K562 (cell line): ENCODE data around the gene HK1. TPM values are rescaled to one million over a fixed set of nuclear protein-coding genes. Genes with fewer than 3 reads are reported as not detected.

Experiments used
- ARHGAP35 ChIP-seq: fragments of 450-650 bp; IDR thresholded peaks from 2 replicates; pipeline ENCODE4 v1.6.1; 2018; ENCODE audit not compliant: partially characterized antibody
- CBX1 ChIP-seq: sonication (generic); IDR thresholded peaks from 2 replicates; pipeline ENCODE4 v1.6.1; 2016; ENCODE audit warnings: antibody characterized with exemption, low read depth, mild to moderate bottlenecking
- CEBPB ChIP-seq: fragments of 450-650 bp; IDR thresholded peaks from 2 replicates; pipeline ENCODE4 v1.6.1; 2016; ENCODE audit warnings: missing genetic modification characterization, missing compliant biosample characterization
- CREBBP ChIP-seq: IDR thresholded peaks from one replicate; pipeline ENCODE4 v1.6.1; 2012; ENCODE audit warnings: low read depth, mild to moderate bottlenecking, control low read depth, inconsistent platforms, low read length
- CUX1 ChIP-seq: fragments of 200-800 bp; sonication (Bioruptor generic); IDR thresholded peaks from 2 replicates; pipeline ENCODE4 v1.6.1; 2016; ENCODE audit warnings: missing genetic modification characterization, missing compliant biosample characterization
- E2F3 ChIP-seq: fragments of 250-450 bp; sonication (Bioruptor Pico); IDR thresholded peaks from 2 replicates; pipeline ENCODE4 v1.4.0; 2020; ENCODE audit warnings: mild to moderate bottlenecking
- ELF4 ChIP-seq: fragments of 450-650 bp; formaldehyde crosslinking; IDR thresholded peaks from 2 replicates; pipeline ENCODE4 v1.4.0; 2022; ENCODE audit warnings: missing genetic modification characterization
- ETS2 ChIP-seq: IDR thresholded peaks from 2 replicates; pipeline ENCODE4 v1.6.1; 2016; ENCODE audit warnings: borderline replicate concordance, missing genetic modification characterization, mild to moderate bottlenecking, moderate library complexity, missing compliant biosample characterization; ENCODE audit not compliant: poor library complexity, severe bottlenecking
- HBP1 ChIP-seq: fragments of 450-650 bp; formaldehyde crosslinking; IDR thresholded peaks from 2 replicates; pipeline ENCODE4 v1.4.0; 2022; ENCODE audit warnings: missing genetic modification characterization
- HDGF ChIP-seq: fragments of 450-650 bp; IDR thresholded peaks from 2 replicates; pipeline ENCODE4 v1.6.1; 2016
- HLTF ChIP-seq: fragments of 450-650 bp; IDR thresholded peaks from 2 replicates; pipeline ENCODE4 v1.6.1; 2016
- MCM7 ChIP-seq, 2 experiments: fragments of 450-650 bp; IDR thresholded peaks; 2 replicates each; pipeline ENCODE4 v1.6.1; 2016 to 2018
- POLR2A ChIP-seq: fragments of 450-650 bp; conservative IDR thresholded peaks from 2 replicates; pipeline ENCODE4 v1.6.1; 2016
- POLR2B ChIP-seq: fragments of 450-650 bp; IDR thresholded peaks from 2 replicates; pipeline ENCODE4 v1.6.1; 2018; ENCODE audit warnings: low read depth; ENCODE audit not compliant: partially characterized antibody
- SAFB2 ChIP-seq: fragments of 200-400 bp; formaldehyde crosslinking; IDR thresholded peaks from 2 replicates; pipeline ENCODE4 v1.6.1; 2018; ENCODE audit warnings: borderline replicate concordance, low read length, low read depth, moderate library complexity; ENCODE audit not compliant: severe bottlenecking
- ZBTB26 ChIP-seq: fragments of 450-650 bp; formaldehyde crosslinking; IDR thresholded peaks from 2 replicates; pipeline ENCODE4 v1.4.0; 2022; ENCODE audit warnings: missing genetic modification characterization
- ZBTB5 ChIP-seq: fragments of 450-650 bp; IDR thresholded peaks from 2 replicates; pipeline ENCODE4 v1.6.1; 2017; ENCODE audit warnings: antibody characterized with exemption
- ZNF217 ChIP-seq: sonication (generic); formaldehyde crosslinking; IDR thresholded peaks from 2 replicates; pipeline ENCODE4 v1.8.0; 2022; ENCODE audit warnings: mild to moderate bottlenecking, missing genetic modification reagents
- polyA plus RNA-seq, 8 experiments: library from polyadenylated mRNA; depleted of rRNA in 4 of 8; stranded (reverse) in 5 of 8; unstranded in 3 of 8; fragments of >200 nt; fragmentation: Nextera tagmentation in 2 of 8; fragmentation: Illumina TruSeq in 1 of 8; extraction: Ambion mirVana in 2 of 8; extraction: Trizol in 1 of 8; gene quantifications; 2 replicates each; pipeline versions ENCODE4 v1.2.1 to v1.2.3, GENCODE V29; 2011 to 2014; ENCODE audit warnings: inconsistent platforms in 1 of 8, missing spikeins in 1 of 8
- total RNA-seq, 7 experiments: library from RNA; depleted of rRNA in 6 of 7; stranded (reverse); fragments of >200 nt in 6 of 7; fragmentation: Illumina TruSeq in 2 of 7; extraction: Trizol in 2 of 7; gene quantifications; 2 replicates each; pipeline versions ENCODE4 v1.2.1 to v1.2.3, GENCODE V29; 2011 to 2021; ENCODE audit warnings: low replicate concordance in 1 of 7

Gene HK1
- total and polyA plus RNA-seq, 9 of the 15 experiments (the other 6 are each of a cell fraction or from before 2014, with no cell fraction given) = 29.2 to 444 (median 193) TPM

GRCh38 chr10:69338547-69339450 lies 60.5 kb downstream of the HK1 start (continued):
- no peak for TF ChIP-seq ETS2 (tag)
- TF ChIP-seq MCM7 (IDR thresholded peaks at IDR 0.05) = no peak
- no peak for TF ChIP-seq ZNF217 (CRISPR knock-in tag)
- TF ChIP-seq CUX1 (CRISPR knock-in tag) = no peak
- no peak for TF ChIP-seq CBX1
- no peak for TF ChIP-seq SAFB2
- TF ChIP-seq E2F3 (CRISPR knock-in tag) = no peak
- TF ChIP-seq CREBBP = peak; percentile 32
- peak; percentile 59 for TF ChIP-seq ARHGAP35
- peak; percentile 45 for TF ChIP-seq POLR2A
- TF ChIP-seq ZBTB5 = peak; percentile 39; the same call in 1 of the 2 replicates
- peak; percentile 85 for TF ChIP-seq ELF4
- peak; percentile 70; the same call in 1 of the 2 replicates for TF ChIP-seq ZBTB26 (CRISPR knock-in tag)
- TF ChIP-seq POLR2B = peak; percentile 46
- TF ChIP-seq HBP1 (CRISPR knock-in tag) = 0 out of 2 replicates have a peak, but pooled peaks have one; percentile 52
- TF ChIP-seq HDGF = peak; percentile 82; the same call in 1 of the 2 replicates
- TF ChIP-seq HLTF = no peak
- TF ChIP-seq CEBPB (tag) = no peak
